SU-DHL-6 (cell line): ENCODE measurements around the gene AKT1.

ENCODE experiments used
- H2AFZ ChIP-seq: fragments of 200-600 bp; sonication (generic); 2 replicates; pipeline ENCODE4 v1.6.1; 2014; ENCODE audit warnings: low read depth, mild to moderate bottlenecking, moderate library complexity, mixed read lengths, antibody characterized with exemption, low read length; ENCODE audit not compliant: severe bottlenecking
- H3F3A ChIP-seq: fragments of 200-600 bp; shearing (Covaris generic); 2 replicates; pipeline ENCODE4 v1.6.0; 2016; ENCODE audit warnings: antibody characterized with exemption, mild to moderate bottlenecking; ENCODE audit not compliant: insufficient read depth
- H3K27ac ChIP-seq: fragments of 200-600 bp; sonication (generic); 2 replicates; pipeline ENCODE4 v1.5.1; 2016; ENCODE audit warnings: low read depth, mild to moderate bottlenecking, low read length, moderate library complexity, mixed read lengths
- H3K27me3 ChIP-seq: fragments of 200-600 bp; sonication (generic), shearing (Covaris generic); 2 replicates; pipeline ENCODE4 v1.6.0; 2014; ENCODE audit warnings: mild to moderate bottlenecking, low read length
- H3K36me3 ChIP-seq: fragments of 200-600 bp; sonication (generic); 2 replicates; pipeline ENCODE4 v1.6.1; 2014; ENCODE audit warnings: mild to moderate bottlenecking, low read length, mixed read lengths
- H3K4me2 ChIP-seq: fragments of 300-600, 200-600 bp; shearing (Covaris generic), sonication (generic); 2 replicates; pipeline ENCODE4 v1.6.0; 2014; ENCODE audit warnings: low read length, low read depth, mild to moderate bottlenecking; ENCODE audit not compliant: poor library complexity, severe bottlenecking
- H3K4me3 ChIP-seq: fragments of 200-600 bp; sonication (generic); 2 replicates; pipeline ENCODE4 v1.5.1; 2014; ENCODE audit warnings: antibody characterized with exemption, low read length, mild to moderate bottlenecking, mixed read lengths; ENCODE audit not compliant: insufficient read depth, poor library complexity, severe bottlenecking
- H3K79me2 ChIP-seq: fragments of 200-600 bp; sonication (generic); 2 replicates; pipeline ENCODE4 v1.6.1; 2014; ENCODE audit warnings: mild to moderate bottlenecking, low read length, moderate library complexity; ENCODE audit not compliant: insufficient read depth
- H3K9ac ChIP-seq: fragments of 200-600 bp; sonication (generic); 2 replicates; pipeline ENCODE4 v1.7.0; 2014; ENCODE audit warnings: mild to moderate bottlenecking, low read length
- H3K9me2 ChIP-seq: fragments of 200-600 bp; sonication (generic); replicated peaks from 2 replicates; pipeline ENCODE4 v1.6.1; 2014; ENCODE audit warnings: low read length; ENCODE audit not compliant: insufficient read depth
- H3K9me3 ChIP-seq: fragments of 200-600 bp; sonication (generic); 2 replicates; pipeline ENCODE4 v1.6.1; 2014; ENCODE audit warnings: low read length, mixed read lengths; ENCODE audit not compliant: insufficient read depth
- H4K20me1 ChIP-seq: fragments of 200-600 bp; sonication (generic); 2 replicates; pipeline ENCODE4 v1.6.1; 2014; ENCODE audit warnings: low read depth, mild to moderate bottlenecking, antibody characterized with exemption, low read length, moderate library complexity, mixed read lengths
- EZH2phosphoT487 ChIP-seq: fragments of 200-600 bp; sonication (generic), shearing (Covaris generic); conservative IDR thresholded peaks from 2 replicates; pipeline ENCODE4 v1.6.1; 2018; ENCODE audit warnings: mild to moderate bottlenecking, antibody characterized with exemption, low read length, moderate library complexity, mixed read lengths
- TF ChIP-seq, protein P1 (sequence below): fragments of 200-600 bp; sonication (generic); IDR thresholded peaks from one replicate; pipeline ENCODE4 v1.5.1; 2017; ENCODE audit warnings: antibody characterized with exemption, mild to moderate bottlenecking, low read length, moderate library complexity; ENCODE audit not compliant: insufficient read depth, poor library complexity, severe bottlenecking

The AKT1 gene

GRCh38 chr14:104771374-104771773, 24.2 kb downstream of the AKT1 start:
- no peaks in the 10 kb centered on the region for H3K79me2 ChIP-seq
- no peaks in the 10 kb centered on the region for H3K27me3 ChIP-seq
- no peaks in the 10 kb centered on the region for H3F3A ChIP-seq
- H4K20me1 ChIP-seq = no peaks in the 10 kb centered on the region
- no peak overlapping the region for H3K4me3 ChIP-seq
- H3K4me2 ChIP-seq = no peak overlapping the region
- H3K9me2 ChIP-seq = no peaks in the 10 kb centered on the region
- H3K27ac ChIP-seq = no peak overlapping the region
- no peak overlapping the region for H2AFZ ChIP-seq
- H3K36me3 ChIP-seq = 0 out of 2 replicates have a peak, but pooled peaks cover 9% of the 10 kb centered on the region
- no peak for TF ChIP-seq EZH2phosphoT487
- TF ChIP-seq, protein P1, sequence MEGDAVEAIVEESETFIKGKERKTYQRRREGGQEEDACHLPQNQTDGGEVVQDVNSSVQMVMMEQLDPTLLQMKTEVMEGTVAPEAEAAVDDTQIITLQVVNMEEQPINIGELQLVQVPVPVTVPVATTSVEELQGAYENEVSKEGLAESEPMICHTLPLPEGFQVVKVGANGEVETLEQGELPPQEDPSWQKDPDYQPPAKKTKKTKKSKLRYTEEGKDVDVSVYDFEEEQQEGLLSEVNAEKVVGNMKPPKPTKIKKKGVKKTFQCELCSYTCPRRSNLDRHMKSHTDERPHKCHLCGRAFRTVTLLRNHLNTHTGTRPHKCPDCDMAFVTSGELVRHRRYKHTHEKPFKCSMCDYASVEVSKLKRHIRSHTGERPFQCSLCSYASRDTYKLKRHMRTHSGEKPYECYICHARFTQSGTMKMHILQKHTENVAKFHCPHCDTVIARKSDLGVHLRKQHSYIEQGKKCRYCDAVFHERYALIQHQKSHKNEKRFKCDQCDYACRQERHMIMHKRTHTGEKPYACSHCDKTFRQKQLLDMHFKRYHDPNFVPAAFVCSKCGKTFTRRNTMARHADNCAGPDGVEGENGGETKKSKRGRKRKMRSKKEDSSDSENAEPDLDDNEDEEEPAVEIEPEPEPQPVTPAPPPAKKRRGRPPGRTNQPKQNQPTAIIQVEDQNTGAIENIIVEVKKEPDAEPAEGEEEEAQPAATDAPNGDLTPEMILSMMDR = no peak
- H3K9ac ChIP-seq = no peak overlapping the region
- no peaks in the 10 kb centered on the region for H3K9me3 ChIP-seq

- H3F3A ChIP-seq = no peaks in the 10 kb centered on the region
- no peak overlapping the region for H3K4me2 ChIP-seq
- no peaks in the 10 kb centered on the region for H3K9me3 ChIP-seq
- H3K9ac ChIP-seq = no peak overlapping the region
- H4K20me1 ChIP-seq = no peaks in the 10 kb centered on the region
- no peak overlapping the region for H3K4me3 ChIP-seq
- no peaks in the 10 kb centered on the region for H3K27me3 ChIP-seq
- no peak overlapping the region for H2AFZ ChIP-seq
- no peak overlapping the region for H3K27ac ChIP-seq
- H3K79me2 ChIP-seq = no peaks in the 10 kb centered on the region
- TF ChIP-seq, protein P1 = no peak
- H3K36me3 ChIP-seq = 0 out of 2 replicates have a peak, but pooled peaks cover 9% of the 10 kb centered on the region
- H3K9me2 ChIP-seq = no peaks in the 10 kb centered on the region
These were observed 24.7 kb downstream of the AKT1 start for GRCh38 chr14:104770851-104771272.

- Histone ChIP-seq H3K9me2 (no peaks in the 10 kb centered on the region), H3K4me3 (no peak overlapping the region), H3F3A (no peaks in the 10 kb centered on the region), H3K4me2 (no peak overlapping the region), H2AFZ (no peak overlapping the region), H3K27me3 (no peaks in the 10 kb centered on the region), H3K27ac (no peak overlapping the region), H3K9ac (no peak overlapping the region), H4K20me1 (no peaks in the 10 kb centered on the region), H3K79me2 (no peaks in the 10 kb centered on the region), H3K36me3 (0 out of 2 replicates have a peak, but pooled peaks cover 9% of the 10 kb centered on the region), H3K9me3 (no peaks in the 10 kb centered on the region)
- TF ChIP-seq, protein P1 = no peak
- no peak for TF ChIP-seq EZH2phosphoT487
These were observed 25.4 kb downstream of the AKT1 start for GRCh38 chr14:104770072-104770579.
